A673 (cell line): Measurements from ENCODE around the gene LITAFD.

Experiments
- CTCF ChIP-seq: fragments of 300-800, 200-600 bp; sonication (generic); conservative IDR thresholded peaks from 2 replicates; pipeline ENCODE4 v1.5.1; 2017; ENCODE audit warnings: low read depth, mild to moderate bottlenecking, antibody characterized with exemption, low read length, moderate library complexity, mixed read lengths
- EZH2 ChIP-seq: fragments of 200-600 bp; sonication (generic); IDR thresholded peaks from 2 replicates; pipeline ENCODE4 v1.6.1; 2017; ENCODE audit warnings: borderline replicate concordance, low read depth, mild to moderate bottlenecking, mixed read lengths, antibody characterized with exemption, low read length; ENCODE audit not compliant: poor library complexity, severe bottlenecking

DNA sequence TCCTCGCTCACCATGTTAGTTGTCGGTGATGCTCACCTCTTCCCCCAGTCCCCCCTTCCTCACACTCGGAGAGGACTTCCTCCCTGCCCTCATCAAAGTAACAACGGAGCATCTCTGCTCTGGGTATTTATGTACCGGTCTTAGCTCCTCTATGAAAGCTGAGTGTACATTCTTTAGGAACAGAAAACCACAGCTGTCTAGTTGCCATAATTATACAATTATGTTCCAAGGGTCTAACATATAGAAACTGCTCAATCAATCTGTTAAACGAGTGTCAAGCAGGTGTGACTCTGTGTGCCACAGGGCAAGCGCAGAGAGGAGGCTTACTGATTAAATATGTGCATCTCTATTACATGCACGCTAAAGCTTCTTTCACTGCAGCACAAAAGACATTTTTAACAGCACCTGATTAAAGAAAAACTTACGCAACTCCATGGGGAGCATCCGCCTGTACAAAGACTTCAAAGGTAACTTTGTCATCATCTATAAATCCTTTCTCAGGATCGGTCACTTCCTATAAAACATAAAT lies 37.8 kb downstream of the LITAFD start:
- no peak for TF ChIP-seq CTCF
- no peak for TF ChIP-seq EZH2
